HepG2 (cell line): Measurements from ENCODE around the gene AKAP10. TPM values are rescaled to one million over a fixed set of nuclear protein-coding genes. Genes with fewer than 3 reads are reported as not detected.

Experiments used
- HOXA3 ChIP-seq: sonication (generic); formaldehyde crosslinking; IDR thresholded peaks from 2 replicates; pipeline ENCODE4 v1.5.0; 2020; ENCODE audit warnings: missing genetic modification reagents
- MIER3 ChIP-seq: IDR thresholded peaks from 2 replicates; pipeline ENCODE4 v1.6.1; 2016; ENCODE audit warnings: missing compliant biosample characterization, borderline replicate concordance
- NBN ChIP-seq: fragments of 450-650 bp; conservative IDR thresholded peaks from 2 replicates; pipeline ENCODE4 v1.6.1; 2017
- NFKB2 ChIP-seq: sonication (generic); formaldehyde crosslinking; IDR thresholded peaks from 2 replicates; pipeline ENCODE4 v1.4.0; 2020; ENCODE audit warnings: missing genetic modification reagents, borderline replicate concordance
- ZBTB21 ChIP-seq: sonication (generic); formaldehyde crosslinking; IDR thresholded peaks from 2 replicates; pipeline ENCODE4 v1.4.0; 2020; ENCODE audit warnings: missing genetic modification reagents
- polyA plus RNA-seq, 8 experiments: library from polyadenylated mRNA; depleted of rRNA in 3 of 8; stranded (reverse) in 7 of 8; unstranded in 1 of 8; fragments of >200 nt; fragmentation: Illumina TruSeq in 4 of 8; extraction: Trizol in 4 of 8; gene quantifications; 2 replicates each; pipeline versions ENCODE4 v1.2.1 to v1.2.3, GENCODE V29; 2011 to 2016; ENCODE audit warnings: low read depth in 4 of 8, missing spikeins in 1 of 8, mixed read lengths in 1 of 8; ENCODE audit not compliant: insufficient read depth in 1 of 8
- total RNA-seq, 5 experiments: library from RNA; depleted of rRNA; stranded (reverse); fragments of >200 nt; fragmentation: Illumina TruSeq; extraction: Trizol; gene quantifications; 2 replicates each; pipeline ENCODE4 v1.2.3, GENCODE V29; 2016; ENCODE audit warnings: low read depth in 1 of 5
- TF ChIP-seq, protein P1 (sequence below): IDR thresholded peaks from 2 replicates; pipeline ENCODE4 v1.6.1; 2016; ENCODE audit warnings: missing compliant biosample characterization, missing genetic modification reagents, borderline replicate concordance
- TF ChIP-seq, protein P2 (sequence below): sonication (generic); formaldehyde crosslinking; IDR thresholded peaks from 2 replicates; pipeline ENCODE4 v1.5.1; 2020; ENCODE audit warnings: mild to moderate bottlenecking, missing genetic modification reagents, moderate library complexity
- TF ChIP-seq, protein P3 (sequence below): sonication (generic); formaldehyde crosslinking; IDR thresholded peaks from 2 replicates; pipeline ENCODE4 v1.5.1; 2020; ENCODE audit warnings: mild to moderate bottlenecking, missing genetic modification reagents

Gene AKAP10
- total and polyA plus RNA-seq, 2 of the 13 experiments (the other 11 are each of a cell fraction or from before 2014, with no cell fraction given), result 17.6 to 21.7 TPM

DNA sequence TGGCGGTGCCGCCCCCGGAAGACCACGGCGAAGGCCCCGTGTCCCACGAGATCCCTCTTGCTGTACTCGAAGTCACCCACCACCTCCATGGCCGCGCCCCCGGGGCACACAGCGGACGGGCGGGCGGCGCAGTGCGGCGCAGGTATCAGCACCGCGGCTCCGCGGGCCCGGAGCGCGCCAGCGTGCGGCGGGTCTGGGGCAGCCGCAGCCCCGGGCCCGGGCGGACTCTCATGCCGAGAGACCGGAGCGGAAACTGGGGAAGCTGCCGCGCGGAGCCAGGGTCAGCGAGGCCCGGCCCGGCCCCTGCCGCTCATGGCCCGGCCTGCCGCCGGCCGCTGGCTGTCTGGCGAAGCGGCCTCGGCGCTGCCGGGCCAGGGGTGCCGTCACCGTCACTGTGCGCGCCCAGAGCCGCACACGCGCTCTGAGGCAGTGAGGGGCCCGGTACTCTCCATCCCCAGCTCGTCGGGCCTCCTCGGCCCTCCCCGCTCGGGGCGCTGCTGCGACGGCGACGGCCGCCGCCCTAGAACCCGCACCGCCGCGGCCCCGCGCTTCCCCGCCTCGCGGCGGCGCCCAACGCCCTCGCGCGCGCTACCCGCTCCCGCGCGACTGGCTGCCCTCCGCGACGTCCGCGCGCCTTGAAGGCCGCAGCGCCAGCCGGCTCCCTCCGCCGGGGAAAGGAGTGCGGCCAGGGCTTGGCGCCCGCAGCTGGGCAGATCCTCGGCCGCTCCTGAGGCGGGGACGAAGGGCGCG, 110.1 kb downstream of the AKAP10 start, which contains the start of gene ULK2 (continued):
- TF ChIP-seq, protein P1, sequence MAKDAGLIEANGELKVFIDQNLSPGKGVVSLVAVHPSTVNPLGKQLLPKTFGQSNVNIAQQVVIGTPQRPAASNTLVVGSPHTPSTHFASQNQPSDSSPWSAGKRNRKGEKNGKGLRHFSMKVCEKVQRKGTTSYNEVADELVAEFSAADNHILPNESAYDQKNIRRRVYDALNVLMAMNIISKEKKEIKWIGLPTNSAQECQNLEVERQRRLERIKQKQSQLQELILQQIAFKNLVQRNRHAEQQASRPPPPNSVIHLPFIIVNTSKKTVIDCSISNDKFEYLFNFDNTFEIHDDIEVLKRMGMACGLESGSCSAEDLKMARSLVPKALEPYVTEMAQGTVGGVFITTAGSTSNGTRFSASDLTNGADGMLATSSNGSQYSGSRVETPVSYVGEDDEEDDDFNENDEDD (CRISPR knock-in tag), result peak; percentile 52; the same call in 1 of the 2 replicates
- TF ChIP-seq NFKB2 (CRISPR knock-in tag), result peak; percentile 76; the same call in 1 of the 2 replicates
- TF ChIP-seq MIER3 (CRISPR knock-in tag), result no peak
- TF ChIP-seq ZBTB21 (CRISPR knock-in tag), result no peak
- TF ChIP-seq, protein P2, sequence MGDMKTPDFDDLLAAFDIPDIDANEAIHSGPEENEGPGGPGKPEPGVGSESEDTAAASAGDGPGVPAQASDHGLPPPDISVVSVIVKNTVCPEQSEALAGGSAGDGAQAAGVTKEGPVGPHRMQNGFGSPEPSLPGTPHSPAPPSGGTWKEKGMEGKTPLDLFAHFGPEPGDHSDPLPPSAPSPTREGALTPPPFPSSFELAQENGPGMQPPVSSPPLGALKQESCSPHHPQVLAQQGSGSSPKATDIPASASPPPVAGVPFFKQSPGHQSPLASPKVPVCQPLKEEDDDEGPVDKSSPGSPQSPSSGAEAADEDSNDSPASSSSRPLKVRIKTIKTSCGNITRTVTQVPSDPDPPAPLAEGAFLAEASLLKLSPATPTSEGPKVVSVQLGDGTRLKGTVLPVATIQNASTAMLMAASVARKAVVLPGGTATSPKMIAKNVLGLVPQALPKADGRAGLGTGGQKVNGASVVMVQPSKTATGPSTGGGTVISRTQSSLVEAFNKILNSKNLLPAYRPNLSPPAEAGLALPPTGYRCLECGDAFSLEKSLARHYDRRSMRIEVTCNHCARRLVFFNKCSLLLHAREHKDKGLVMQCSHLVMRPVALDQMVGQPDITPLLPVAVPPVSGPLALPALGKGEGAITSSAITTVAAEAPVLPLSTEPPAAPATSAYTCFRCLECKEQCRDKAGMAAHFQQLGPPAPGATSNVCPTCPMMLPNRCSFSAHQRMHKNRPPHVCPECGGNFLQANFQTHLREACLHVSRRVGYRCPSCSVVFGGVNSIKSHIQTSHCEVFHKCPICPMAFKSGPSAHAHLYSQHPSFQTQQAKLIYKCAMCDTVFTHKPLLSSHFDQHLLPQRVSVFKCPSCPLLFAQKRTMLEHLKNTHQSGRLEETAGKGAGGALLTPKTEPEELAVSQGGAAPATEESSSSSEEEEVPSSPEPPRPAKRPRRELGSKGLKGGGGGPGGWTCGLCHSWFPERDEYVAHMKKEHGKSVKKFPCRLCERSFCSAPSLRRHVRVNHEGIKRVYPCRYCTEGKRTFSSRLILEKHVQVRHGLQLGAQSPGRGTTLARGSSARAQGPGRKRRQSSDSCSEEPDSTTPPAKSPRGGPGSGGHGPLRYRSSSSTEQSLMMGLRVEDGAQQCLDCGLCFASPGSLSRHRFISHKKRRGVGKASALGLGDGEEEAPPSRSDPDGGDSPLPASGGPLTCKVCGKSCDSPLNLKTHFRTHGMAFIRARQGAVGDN (CRISPR knock-in tag), result peak; percentile 76; the same call in 1 of the 2 replicates
- peak; percentile 5; the same call in 1 of the 2 replicates for TF ChIP-seq HOXA3 (CRISPR knock-in tag)
- TF ChIP-seq, protein P3, sequence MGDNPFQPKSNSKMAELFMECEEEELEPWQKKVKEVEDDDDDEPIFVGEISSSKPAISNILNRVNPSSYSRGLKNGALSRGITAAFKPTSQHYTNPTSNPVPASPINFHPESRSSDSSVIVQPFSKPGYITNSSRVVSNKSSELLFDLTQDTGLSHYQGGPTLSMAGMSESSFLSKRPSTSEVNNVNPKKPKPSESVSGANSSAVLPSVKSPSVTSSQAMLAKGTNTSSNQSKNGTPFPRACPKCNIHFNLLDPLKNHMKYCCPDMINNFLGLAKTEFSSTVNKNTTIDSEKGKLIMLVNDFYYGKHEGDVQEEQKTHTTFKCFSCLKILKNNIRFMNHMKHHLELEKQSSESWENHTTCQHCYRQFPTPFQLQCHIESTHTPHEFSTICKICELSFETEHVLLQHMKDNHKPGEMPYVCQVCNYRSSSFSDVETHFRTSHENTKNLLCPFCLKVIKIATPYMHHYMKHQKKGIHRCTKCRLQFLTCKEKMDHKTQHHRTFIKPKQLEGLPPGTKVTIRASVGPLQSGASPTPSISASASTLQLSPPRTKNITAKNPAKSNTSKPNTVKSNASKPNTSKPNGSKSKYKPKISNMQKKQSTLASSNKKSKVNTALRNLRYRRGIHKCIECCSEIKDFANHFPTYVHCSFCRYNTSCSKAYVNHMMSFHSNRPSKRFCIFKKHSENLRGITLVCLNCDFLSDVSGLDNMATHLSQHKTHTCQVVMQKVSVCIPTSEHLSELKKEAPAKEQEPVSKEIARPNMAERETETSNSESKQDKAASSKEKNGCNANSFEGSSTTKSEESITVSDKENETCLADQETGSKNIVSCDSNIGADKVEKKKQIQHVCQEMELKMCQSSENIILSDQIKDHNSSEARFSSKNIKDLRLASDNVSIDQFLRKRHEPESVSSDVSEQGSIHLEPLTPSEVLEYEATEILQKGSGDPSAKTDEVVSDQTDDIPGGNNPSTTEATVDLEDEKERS, result no peak
- no peak for TF ChIP-seq NBN
